Fibroblast of the conjunctiva (primary cell): Measurements from ENCODE around the gene FIS1.
"Not testable (repeated sequence)": the region's sequence is repeated elsewhere in the genome, so short reads cannot be mapped to it uniquely, and the experiment has no call there.

ENCODE experiments used
- DNase-seq: peaks from one replicate; pipeline ENCODE4 v3.0.0-alpha.2; 2010; ENCODE audit warnings: low read depth

FIS1 gene

DNA sequence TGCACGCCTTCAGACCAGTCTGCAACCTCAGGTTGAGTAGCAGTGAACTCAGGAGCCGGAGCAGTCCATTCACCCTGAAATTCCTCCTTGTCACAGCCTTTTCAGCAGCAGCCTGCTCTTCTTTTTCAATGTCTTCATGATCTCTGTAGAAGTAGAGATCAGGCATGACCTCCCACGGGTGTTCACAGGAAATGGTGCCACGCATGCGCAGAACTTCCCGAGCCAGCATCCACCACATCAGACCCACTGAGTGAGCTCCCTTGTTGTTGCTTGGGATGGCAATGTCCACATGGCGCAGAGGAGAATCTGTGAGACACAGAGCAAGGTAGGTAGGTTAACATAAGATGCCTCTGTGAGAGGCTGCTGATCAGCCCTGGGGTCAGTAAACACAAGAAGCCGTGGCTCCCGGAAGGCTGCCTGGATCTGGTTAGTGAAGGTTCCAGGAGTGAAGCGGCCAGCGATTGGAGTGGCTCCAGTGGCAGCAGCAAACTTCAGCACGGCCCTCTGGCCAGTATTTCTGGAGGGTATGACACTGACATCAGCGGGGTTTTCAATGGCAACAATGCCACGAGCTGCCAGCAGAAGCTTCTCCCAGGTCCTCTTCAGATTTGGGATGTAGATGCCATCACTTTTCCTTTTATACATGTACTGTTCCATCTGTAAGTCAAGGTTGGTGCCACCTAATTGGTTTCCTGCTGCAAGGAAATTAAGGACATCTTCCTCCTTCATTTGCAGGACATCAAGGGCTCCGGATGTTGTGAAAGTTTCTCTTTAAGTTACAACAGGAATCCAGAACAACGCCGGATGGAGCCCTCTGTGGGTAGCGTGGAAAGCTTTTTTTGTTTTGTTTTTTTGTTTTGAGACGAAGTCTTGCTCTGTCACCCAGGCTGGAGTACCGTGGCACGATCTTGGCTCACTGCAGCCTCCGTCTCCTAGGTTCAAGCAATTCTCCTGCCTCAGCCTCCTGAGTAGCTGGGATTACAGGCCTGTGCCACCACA lies 40.8 kb downstream of the FIS1 start:
- DNase-seq, result not testable (repeated sequence)

DNA sequence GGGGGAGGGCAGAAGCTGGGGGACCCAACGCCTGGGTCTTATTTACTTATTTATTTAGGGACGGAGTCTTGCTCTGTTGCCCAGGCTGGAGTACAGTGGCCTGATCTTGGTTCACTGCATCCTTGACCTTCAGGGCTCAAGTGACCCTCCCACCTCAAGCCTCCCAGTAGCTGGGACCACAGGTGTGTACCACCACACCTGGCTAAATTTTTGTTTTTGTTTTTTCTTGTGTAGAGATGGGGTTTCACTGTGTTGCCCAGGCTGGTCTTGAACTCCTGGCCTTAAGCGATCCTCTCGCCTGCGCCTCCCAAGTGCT lies 42.3 kb downstream of the FIS1 start:
- DNase-seq, result no peak

DNA sequence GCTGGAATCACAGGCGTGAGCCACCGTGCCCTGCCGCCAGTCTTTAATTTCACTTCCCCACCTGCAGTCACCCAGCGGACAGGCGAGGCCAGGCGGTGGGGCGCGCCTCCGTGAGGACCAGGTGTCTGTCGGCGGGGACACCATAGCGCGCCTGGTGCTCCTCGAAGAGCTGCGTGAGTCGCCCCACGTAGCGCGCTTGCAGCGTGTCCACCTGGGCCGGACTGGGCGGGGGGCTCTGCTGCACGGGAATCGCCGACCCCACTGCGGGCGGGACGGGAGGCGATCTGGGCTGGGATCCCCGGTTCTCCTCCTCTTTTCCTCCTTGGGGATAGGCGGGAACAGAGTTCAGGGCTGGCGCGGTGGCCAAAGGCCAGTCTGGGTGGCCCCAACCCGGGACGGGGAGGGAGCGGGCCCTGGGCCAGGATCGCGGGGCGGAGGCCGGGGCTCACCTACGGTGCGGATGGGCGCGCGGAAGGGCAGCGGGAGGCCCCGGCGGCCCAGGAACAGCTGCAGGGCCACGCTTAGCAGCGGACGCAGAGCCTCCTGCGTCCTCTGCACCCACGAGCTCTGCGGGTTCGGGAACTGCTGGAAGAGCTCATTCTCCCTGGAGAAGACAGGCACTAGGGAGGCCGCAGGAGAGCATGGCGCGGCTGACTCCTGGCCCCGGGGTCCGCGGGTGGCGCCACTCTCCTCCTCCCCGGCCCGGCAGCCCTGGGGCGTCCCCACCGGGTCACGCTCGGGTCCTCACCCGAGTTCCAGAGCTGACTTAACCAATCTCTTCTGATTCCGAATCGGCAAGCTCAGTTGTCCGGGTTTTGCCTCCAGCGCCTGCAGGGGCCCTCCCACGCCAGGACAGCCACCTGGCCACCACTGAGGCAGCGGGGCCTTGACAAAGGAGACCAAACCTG lies 42.9 kb downstream of the FIS1 start:
- no peak for DNase-seq

DNA sequence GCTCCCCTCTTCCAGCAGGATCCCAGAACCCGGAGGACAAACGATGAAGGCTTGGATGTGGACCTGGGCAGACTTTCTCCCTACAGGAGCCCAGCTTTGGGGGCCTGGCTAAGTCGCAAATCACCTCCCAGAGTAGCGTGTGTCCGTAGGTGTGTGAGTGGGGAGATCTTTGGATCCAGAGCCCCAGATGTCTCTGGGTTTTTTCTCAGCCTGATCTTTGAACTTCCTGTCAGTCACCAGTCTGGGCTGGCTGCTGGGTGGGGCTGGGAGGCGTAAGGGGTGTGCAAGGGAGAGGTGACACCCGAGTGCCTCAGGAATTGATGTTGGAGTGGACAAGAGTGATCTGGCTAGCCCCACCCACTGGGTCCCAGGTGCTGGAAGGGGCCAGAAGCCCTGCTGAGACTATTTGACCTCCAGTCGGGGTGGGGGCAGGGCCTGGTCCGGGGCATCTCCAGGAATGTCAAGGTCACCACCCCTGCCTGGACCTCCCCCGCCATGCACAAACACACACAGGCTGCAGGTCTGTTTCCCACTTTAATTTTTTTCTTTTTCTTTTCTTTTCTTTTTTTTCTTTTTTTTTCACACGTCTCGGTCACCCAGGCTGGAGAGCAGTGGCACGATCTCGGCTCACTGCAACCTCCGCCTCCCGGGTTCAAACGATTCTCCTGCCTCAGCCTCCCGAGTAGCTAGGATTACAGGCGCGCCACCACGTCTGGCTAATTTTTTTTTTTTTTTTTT lies 43.9 kb downstream of the FIS1 start, which contains the start of gene MOGAT3:
MOGAT3 (minus strand) TSS at position 175 of the 738 bp plus-strand sequence. CDS start 182 bp downstream, outside the sequence.
- DNase-seq, result no peak

DNA sequence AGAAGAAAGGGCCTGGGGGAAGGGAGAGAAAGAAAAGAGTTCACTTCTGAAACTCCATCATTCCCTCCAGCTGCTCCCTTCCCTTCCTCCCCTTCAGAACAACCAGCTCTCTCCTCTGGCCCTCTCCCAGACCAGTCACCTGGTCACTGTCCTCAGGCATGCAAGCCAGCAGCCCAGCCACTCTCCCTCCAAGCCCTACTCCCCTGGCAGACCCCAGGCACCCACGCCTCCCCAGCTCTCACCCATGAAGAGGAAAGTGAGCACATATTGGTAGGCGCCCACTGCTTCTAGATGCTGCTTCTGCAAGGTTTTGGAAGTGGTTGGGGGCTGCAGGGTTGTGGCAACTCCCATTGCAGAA lies 44.4 kb downstream of the FIS1 start:
- no peak for DNase-seq

DNA sequence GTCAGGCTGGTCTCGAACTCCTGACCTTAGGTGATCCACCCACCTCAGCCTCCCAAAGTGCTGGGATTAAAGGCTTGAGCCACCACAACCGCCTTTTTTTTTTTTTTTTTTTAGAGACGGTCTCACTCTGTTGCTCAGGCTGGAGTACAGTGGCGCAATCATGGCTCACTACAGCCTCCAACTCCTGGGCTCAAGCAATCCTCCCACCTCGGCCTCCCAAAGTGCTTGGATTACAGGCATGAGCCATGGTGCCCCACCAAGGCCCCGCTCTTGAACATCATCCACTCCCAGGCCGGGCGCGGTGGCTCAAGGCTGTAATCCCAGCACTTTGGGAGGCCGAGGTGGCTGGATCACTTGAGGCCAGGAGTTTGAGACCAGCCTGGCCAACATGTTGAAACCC lies 45.4 kb downstream of the FIS1 start:
- DNase-seq, result not testable (repeated sequence)

DNA sequence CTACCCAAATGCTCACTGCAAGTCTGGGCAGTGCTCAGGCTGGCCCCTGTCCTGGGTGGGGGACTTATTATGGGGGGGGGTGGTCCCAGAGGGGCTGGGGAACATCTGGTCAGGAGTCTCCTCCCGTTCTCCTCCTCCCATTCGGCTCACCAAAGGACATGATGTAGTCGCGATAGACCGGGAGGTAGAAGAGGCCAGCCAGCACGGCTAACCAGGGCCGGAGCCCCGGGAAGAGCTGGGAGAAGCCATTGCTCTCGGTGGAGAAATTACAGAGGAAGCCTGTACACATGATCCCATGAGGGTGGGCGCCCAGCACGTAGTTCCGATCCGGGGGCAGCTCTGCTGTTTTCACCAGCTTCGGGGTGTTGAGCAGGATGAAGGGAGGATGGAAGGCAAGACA lies 46.4 kb downstream of the FIS1 start:
- DNase-seq, result no peak

DNA sequence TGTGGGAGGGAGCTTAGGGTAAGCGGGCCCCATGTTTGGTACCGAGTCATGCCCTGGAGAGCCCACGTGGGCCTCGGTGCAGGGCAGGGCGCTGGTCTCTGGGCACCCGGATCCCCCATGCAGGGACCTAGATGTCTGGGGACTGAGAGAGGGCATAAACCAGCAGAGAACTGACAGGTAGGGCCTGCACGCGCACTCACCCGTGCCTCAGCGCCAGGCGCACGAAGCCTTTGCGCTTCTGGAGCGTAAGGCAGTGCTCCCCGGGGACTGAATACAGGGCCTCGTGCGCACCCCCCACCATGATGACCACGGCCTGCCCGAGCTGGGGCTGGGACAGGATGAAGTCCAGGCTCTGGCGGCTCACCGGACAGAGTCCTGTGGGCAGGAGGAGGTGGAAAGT lies 46.9 kb downstream of the FIS1 start:
- no peak for DNase-seq

DNA sequence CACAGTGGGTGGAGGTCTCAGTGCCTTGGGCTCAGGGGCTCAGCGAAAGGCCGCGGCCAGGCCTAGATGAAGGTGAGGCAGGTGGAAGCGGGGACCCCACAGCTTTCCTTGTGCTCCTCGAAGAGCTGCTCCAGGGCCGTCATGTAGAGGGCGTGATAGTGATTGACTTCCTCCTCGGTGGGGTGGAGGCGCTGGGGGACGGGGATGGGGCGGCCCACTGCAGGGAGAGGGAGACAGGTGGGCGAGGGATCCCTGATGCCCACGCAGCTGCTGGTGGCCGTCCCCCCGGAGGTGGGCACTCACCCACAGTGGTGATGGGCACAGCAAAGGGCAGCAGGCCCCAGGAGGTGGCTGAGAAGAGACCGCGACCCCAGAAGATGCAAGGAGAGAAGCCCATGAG lies 49.0 kb downstream of the FIS1 start:
- no peak for DNase-seq
